CD4-positive, alpha-beta memory T cell (primary cell): ENCODE measurements around the gene ABCA2. TPM values are rescaled to one million over a fixed set of nuclear protein-coding genes. Genes with fewer than 3 reads are reported as not detected.
A peak's percentile ranks its signal among the peaks of the same experiment; 100 is the strongest.

Experiments used
- CTCF ChIA-PET: fragments of 350-600 bp; sonication (Branson Sonifier 250); formaldehyde crosslinking; loops from one replicate; lab custom pipeline; 2021; ENCODE audit warnings: inconsistent platforms; ENCODE audit not compliant: partially characterized antibody; lab: Charles Lee
- POLR2A ChIA-PET: fragments of 350-600 bp; sonication (Branson Sonifier 250); formaldehyde crosslinking; loops from one replicate; lab custom pipeline; 2021; ENCODE audit not compliant: partially characterized antibody; lab: Charles Lee
- DNase-seq, 5 donors: peaks; one replicate each; pipeline versions ENCODE4 v3.0.0 to v3.0.0-alpha.2; 2020 to 2022; ENCODE audit warnings: mixed read lengths in 1 of 5
- H3K27ac ChIP-seq: one replicate; pipeline ENCODE4 v1.7.0; 2013; ENCODE audit warnings: low read depth, low read length
- H3K27me3 ChIP-seq: 2 replicates; pipeline ENCODE4 v1.7.0; 2013; ENCODE audit warnings: mild to moderate bottlenecking, low read length, moderate library complexity; ENCODE audit not compliant: insufficient read depth
- H3K36me3 ChIP-seq: 2 replicates; pipeline ENCODE4 v1.7.0; 2013; ENCODE audit warnings: mild to moderate bottlenecking, low read length, moderate library complexity; ENCODE audit not compliant: insufficient read depth
- H3K4me1 ChIP-seq: 2 replicates; pipeline ENCODE4 v1.7.0; 2013; ENCODE audit warnings: mild to moderate bottlenecking, low read length, moderate library complexity; ENCODE audit not compliant: insufficient read depth
- H3K4me3 ChIP-seq, 2 donors: one replicate each; pipeline ENCODE4 v1.7.0; 2013; ENCODE audit warnings: low read length in 2 of 2, mild to moderate bottlenecking in 1 of 2
- H3K9me3 ChIP-seq, 2 donors: one replicate each; pipeline ENCODE4 v1.7.0; 2013; ENCODE audit warnings: low read length in 2 of 2, control low read depth in 1 of 2; ENCODE audit not compliant: control insufficient read depth in 1 of 2
- H3K27ac Mint-ChIP-seq, 7 donors: one replicate each; pipeline ENCODE4 v1.8.0; 2020 to 2021; ENCODE audit warnings: mixed read lengths in 7 of 7, mild to moderate bottlenecking in 6 of 7, inconsistent platforms in 3 of 7, moderate library complexity in 3 of 7
- H3K27me3 Mint-ChIP-seq, 2 donors: one replicate each; pipeline ENCODE4 v1.8.0; 2020 to 2021; ENCODE audit warnings: mixed read lengths in 2 of 2
- H3K36me3 Mint-ChIP-seq, 2 donors: one replicate each; pipeline ENCODE4 v1.8.0; 2020 to 2021; ENCODE audit warnings: mixed read lengths in 2 of 2, inconsistent platforms in 1 of 2, mild to moderate bottlenecking in 1 of 2
- H3K4me1 Mint-ChIP-seq, 4 donors: one replicate each; pipeline ENCODE4 v1.8.0; 2020 to 2021; ENCODE audit warnings: mixed read lengths in 4 of 4, mild to moderate bottlenecking in 1 of 4
- H3K4me3 Mint-ChIP-seq, 8 donors: one replicate each; pipeline ENCODE4 v1.8.0; 2020 to 2021; ENCODE audit warnings: mixed read lengths in 8 of 8, mild to moderate bottlenecking in 7 of 8, moderate library complexity in 6 of 8, inconsistent platforms in 3 of 8
- H3K9me3 Mint-ChIP-seq, 8 donors: one replicate each; pipeline ENCODE4 v1.8.0; 2020 to 2021; ENCODE audit warnings: mixed read lengths in 8 of 8, mild to moderate bottlenecking in 5 of 8, inconsistent platforms in 3 of 8, moderate library complexity in 1 of 8
- intact Hi-C: fragments of 100-400 bp; cut with micrococcal nuclease; formaldehyde crosslinking; loops from one replicate; pipeline ENCODE4 v1.15.1; 2023
- polyA plus RNA-seq, 2 donors: library from polyadenylated mRNA; unstranded; fragments of 300-500 nt; fragmentation: Illumina TruSeq; gene quantifications; one replicate each; pipeline ENCODE4 v1.2.3, GENCODE V29; 2021
- total RNA-seq, 2 experiments: library from RNA; stranded (reverse); gene quantifications; one replicate each; pipeline ENCODE4 v1.2.3, GENCODE V29; 2021

Gene ABCA2
- total and polyA plus RNA-seq, 4 experiments from 2014 or later: 2.6 to 68.6 (median 37.3) TPM

GRCh38 chr9:137017071-137017470, 11.0 kb downstream of the ABCA2 start:
- peaks cover 0 to 3% (median 0%) of the 10 kb centered on the region in 8 donors for H3K9me3 Mint-ChIP-seq
- POLR2A ChIA-PET: interaction anchor here (0.8 kb wide), 1 partner anchor 23 kb away, joined by 4 read pairs; no protein-coding TSS in a partner anchor
- DNase-seq: no peak
- peak overlapping the region in 1 of 7 donors; percentile 40 for H3K27ac Mint-ChIP-seq
- no peaks in the 10 kb centered on the region for H3K27me3 Mint-ChIP-seq
- H3K36me3 ChIP-seq: peaks cover 8% of the 10 kb centered on the region
- no peaks in the 10 kb centered on the region for H3K9me3 ChIP-seq
- H3K4me1 ChIP-seq: no peaks in the 10 kb centered on the region
- peaks cover under 1 to 3% (median 2%) of the 10 kb centered on the region in 4 donors for H3K4me1 Mint-ChIP-seq
- H3K27me3 ChIP-seq: no peaks in the 10 kb centered on the region
- H3K4me3 Mint-ChIP-seq: no peak overlapping the region
- intact Hi-C loops: no loop called here
- H3K36me3 Mint-ChIP-seq: peaks cover 3 to 16% of the 10 kb centered on the region in 2 donors
- H3K4me3 ChIP-seq: no peak overlapping the region
- CTCF ChIA-PET: interaction anchor here (1.5 kb wide), 1 partner anchor 16 kb away, joined by 3 read pairs; no protein-coding TSS in a partner anchor
- H3K27ac ChIP-seq: no peak overlapping the region

GRCh38 chr9:137016436-137016835, 11.6 kb downstream of the ABCA2 start:
- Histone ChIP-seq H3K9me3 (no peaks in the 10 kb centered on the region), H3K4me1 (no peaks in the 10 kb centered on the region), H3K27ac (no peak overlapping the region), H3K4me3 (no peak overlapping the region), H3K27me3 (no peaks in the 10 kb centered on the region), H3K36me3 (peaks cover 8% of the 10 kb centered on the region)
- POLR2A ChIA-PET: no interaction called here
- H3K4me3 Mint-ChIP-seq: no peak overlapping the region
- no peak for DNase-seq
- no peaks in the 10 kb centered on the region for H3K4me1 Mint-ChIP-seq
- H3K27ac Mint-ChIP-seq: no peak overlapping the region
- no peaks in the 10 kb centered on the region for H3K27me3 Mint-ChIP-seq
- no peaks in the 10 kb centered on the region for H3K9me3 Mint-ChIP-seq
- peaks cover 0 to 16% of the 10 kb centered on the region in 2 donors for H3K36me3 Mint-ChIP-seq
- intact Hi-C loops: no loop called here
- CTCF ChIA-PET: interaction anchor here (1.5 to 3.2 kb wide), 2 partner anchors 12 to 15 kb away, joined by 3 to 9 read pairs; partner anchors contain the start of gene ABCA2

GRCh38 chr9:137015976-137016375, 12.1 kb downstream of the ABCA2 start:
- no peak for DNase-seq
- intact Hi-C loops: no loop called here
- no peaks in the 10 kb centered on the region for H3K4me1 ChIP-seq
- POLR2A ChIA-PET: no interaction called here
- Mint-ChIP-seq H3K36me3 (peaks cover 0 to 18% of the 10 kb centered on the region in 2 donors), H3K27ac (no peak overlapping the region), H3K27me3 (no peaks in the 10 kb centered on the region), H3K4me1 (no peaks in the 10 kb centered on the region), H3K9me3 (no peaks in the 10 kb centered on the region), H3K4me3 (no peak overlapping the region)
- no peak overlapping the region for H3K4me3 ChIP-seq
- H3K9me3 ChIP-seq: no peaks in the 10 kb centered on the region
- H3K27me3 ChIP-seq: no peaks in the 10 kb centered on the region
- H3K36me3 ChIP-seq: peaks cover 8% of the 10 kb centered on the region
- CTCF ChIA-PET: interaction anchor here (3.2 kb wide), 1 partner anchor 13 kb away, joined by 9 read pairs; the partner anchor contains the start of gene ABCA2
- no peak overlapping the region for H3K27ac ChIP-seq

- Histone ChIP-seq H3K27ac (no peak overlapping the region), H3K4me3 (no peak overlapping the region), H3K27me3 (no peaks in the 10 kb centered on the region), H3K36me3 (peaks cover 8% of the 10 kb centered on the region), H3K4me1 (no peaks in the 10 kb centered on the region), H3K9me3 (no peaks in the 10 kb centered on the region)
- ChIA-PET CTCF (interaction anchor here (3.2 kb wide), 1 partner anchor 13 kb away, joined by 9 read pairs; the partner anchor contains the start of gene ABCA2), POLR2A (no interaction called here)
- Mint-ChIP-seq H3K9me3 (no peaks in the 10 kb centered on the region), H3K36me3 (peaks cover 0 to 18% of the 10 kb centered on the region in 2 donors), H3K4me3 (no peak overlapping the region), H3K4me1 (no peaks in the 10 kb centered on the region), H3K27ac (no peak overlapping the region), H3K27me3 (no peaks in the 10 kb centered on the region)
- intact Hi-C loops: no loop called here
- no peak for DNase-seq
Measured at GRCh38 chr9:137015540-137015930, 12.5 kb downstream of the ABCA2 start.

- H3K4me1 ChIP-seq: no peaks in the 10 kb centered on the region
- intact Hi-C loops: no loop called here
- CTCF ChIA-PET: interaction anchor here (3.2 kb wide), 1 partner anchor 14 kb away, joined by 9 read pairs; the partner anchor contains the start of gene ABCA2
- H3K4me3 ChIP-seq: no peak overlapping the region
- H3K27me3 ChIP-seq: no peaks in the 10 kb centered on the region
- H3K4me1 Mint-ChIP-seq: no peaks in the 10 kb centered on the region
- H3K27ac ChIP-seq: no peak overlapping the region
- peaks cover 0 to 18% of the 10 kb centered on the region in 2 donors for H3K36me3 Mint-ChIP-seq
- no peaks in the 10 kb centered on the region for H3K9me3 Mint-ChIP-seq
- H3K4me3 Mint-ChIP-seq: no peak overlapping the region
- no peaks in the 10 kb centered on the region for H3K27me3 Mint-ChIP-seq
- DNase-seq: no peak
- no peak overlapping the region for H3K27ac Mint-ChIP-seq
- POLR2A ChIA-PET: interaction anchor here (0.9 kb wide), 1 partner anchor 10 kb away, joined by 3 read pairs; no protein-coding TSS in a partner anchor
- H3K36me3 ChIP-seq: peaks cover 8% of the 10 kb centered on the region
- no peaks in the 10 kb centered on the region for H3K9me3 ChIP-seq
Measured at GRCh38 chr9:137014776-137015539, 13.1 kb downstream of the ABCA2 start.

- H3K36me3 ChIP-seq: peaks cover 8% of the 10 kb centered on the region
- intact Hi-C loops: no loop called here
- Mint-ChIP-seq H3K4me1 (no peaks in the 10 kb centered on the region), H3K9me3 (no peaks in the 10 kb centered on the region), H3K4me3 (no peak overlapping the region), H3K27me3 (no peaks in the 10 kb centered on the region), H3K36me3 (peaks cover 0 to 13% of the 10 kb centered on the region in 2 donors), H3K27ac (no peak overlapping the region)
- ChIA-PET CTCF (interaction anchor here (3.2 kb wide), 1 partner anchor 15 kb away, joined by 9 read pairs; the partner anchor contains the start of gene ABCA2), POLR2A (interaction anchor here (0.9 kb wide), 1 partner anchor 11 kb away, joined by 3 read pairs; no protein-coding TSS in a partner anchor)
- H3K4me3 ChIP-seq: no peak overlapping the region
- no peak overlapping the region for H3K27ac ChIP-seq
- no peaks in the 10 kb centered on the region for H3K9me3 ChIP-seq
- no peaks in the 10 kb centered on the region for H3K4me1 ChIP-seq
- no peaks in the 10 kb centered on the region for H3K27me3 ChIP-seq
- DNase-seq: no peak
Measured at GRCh38 chr9:137014166-137014565, 13.9 kb downstream of the ABCA2 start.

GRCh38 chr9:137013571-137013940, 14.5 kb downstream of the ABCA2 start:
- H3K4me3 Mint-ChIP-seq: no peak overlapping the region
- DNase-seq: no peak
- ChIA-PET CTCF (interaction anchor here (3.2 kb wide), 1 partner anchor 15 kb away, joined by 9 read pairs; the partner anchor contains the start of gene ABCA2), POLR2A (no interaction called here)
- no peaks in the 10 kb centered on the region for H3K27me3 ChIP-seq
- H3K27ac ChIP-seq: no peak overlapping the region
- H3K4me1 ChIP-seq: no peaks in the 10 kb centered on the region
- no peak overlapping the region for H3K27ac Mint-ChIP-seq
- no peaks in the 10 kb centered on the region for H3K27me3 Mint-ChIP-seq
- peaks cover 8% of the 10 kb centered on the region for H3K36me3 ChIP-seq
- H3K36me3 Mint-ChIP-seq: peaks cover 0 to 12% of the 10 kb centered on the region in 2 donors
- H3K4me1 Mint-ChIP-seq: no peaks in the 10 kb centered on the region
- intact Hi-C loops: no loop called here
- H3K9me3 ChIP-seq: no peaks in the 10 kb centered on the region
- H3K4me3 ChIP-seq: no peak overlapping the region
- no peaks in the 10 kb centered on the region for H3K9me3 Mint-ChIP-seq
